OCI-LY7 (cell line): Measurements from ENCODE around the gene TMEM167A. TPM values are rescaled to one million over a fixed set of nuclear protein-coding genes. Genes with fewer than 3 reads are reported as not detected.
"Not testable (repeated sequence)": the region's sequence is repeated elsewhere in the genome, so short reads cannot be mapped to it uniquely, and the experiment has no call there.

ENCODE experiments used
- BruUV-seq: library from RNA; stranded (reverse); fragments of 400-500 nt; replicated peaks from 2 replicates; lab custom pipeline; 2021; lab: Mats Ljungman, UMichigan
- CTCF ChIA-PET: fragments of 300-600 bp; sonication (Branson Sonifier 250); formaldehyde crosslinking; loops from one replicate; lab custom pipeline; 2022; ENCODE audit warnings: antibody characterized with exemption; ENCODE audit not compliant: unreplicated experiment; lab: Charles Lee
- POLR2A ChIA-PET: fragments of 300-600 bp; sonication (Branson Sonifier 250); formaldehyde crosslinking; loops from one replicate; lab custom pipeline; 2022; ENCODE audit warnings: antibody characterized with exemption; lab: Charles Lee
- DNase-seq: peaks from one replicate; pipeline ENCODE4 v3.0.0-alpha.2; 2015; ENCODE audit warnings: low spot score
- H2AFZ ChIP-seq: fragments of 200-600 bp; sonication (generic), shearing (Covaris generic); 2 replicates; pipeline ENCODE4 v1.6.1; 2014; ENCODE audit warnings: mild to moderate bottlenecking, antibody characterized with exemption, low read length, moderate library complexity
- H3K27ac ChIP-seq: fragments of 200-600 bp; sonication (generic); 2 replicates; pipeline ENCODE4 v1.5.1; 2014; ENCODE audit warnings: mixed run types, low read depth, mild to moderate bottlenecking, moderate library complexity, low read length, inconsistent platforms; ENCODE audit not compliant: poor library complexity, severe bottlenecking
- H3K36me3 ChIP-seq: fragments of 200-600 bp; sonication (generic); 2 replicates; pipeline ENCODE4 v1.6.1; 2014; ENCODE audit warnings: mild to moderate bottlenecking, antibody characterized with exemption, low read length, moderate library complexity, mixed read lengths; ENCODE audit not compliant: insufficient read depth
- H3K4me1 ChIP-seq: fragments of 200-600 bp; sonication (generic); 2 replicates; pipeline ENCODE4 v1.5.1; 2014; ENCODE audit warnings: mild to moderate bottlenecking, low read length; ENCODE audit not compliant: insufficient read depth, poor library complexity, severe bottlenecking
- H3K4me2 ChIP-seq: fragments of 200-600 bp; sonication (generic); 2 replicates; pipeline ENCODE4 v1.6.1; 2014; ENCODE audit warnings: mild to moderate bottlenecking, low read length
- H3K4me3 ChIP-seq: fragments of 200-600 bp; sonication (generic); 2 replicates; pipeline ENCODE4 v1.5.1; 2014; ENCODE audit warnings: mild to moderate bottlenecking, low read depth, low read length; ENCODE audit not compliant: poor library complexity, severe bottlenecking
- H3K79me2 ChIP-seq: fragments of 200-600 bp; sonication (generic); 2 replicates; pipeline ENCODE4 v1.6.1; 2016; ENCODE audit warnings: low read depth, mild to moderate bottlenecking, low read length, moderate library complexity, mixed read lengths; ENCODE audit not compliant: insufficient read depth
- H3K9me2 ChIP-seq: fragments of 200-600 bp; sonication (generic); 2 replicates; pipeline ENCODE4 v1.6.1; 2016; ENCODE audit warnings: mild to moderate bottlenecking, low read length, mixed read lengths; ENCODE audit not compliant: insufficient read depth
- H3K9me3 ChIP-seq: fragments of 200-600 bp; sonication (generic); 2 replicates; pipeline ENCODE4 v1.6.1; 2014; ENCODE audit warnings: mild to moderate bottlenecking, mixed run types, low read length, mixed read lengths
- H4K20me1 ChIP-seq: fragments of 200-600 bp; sonication (generic); 2 replicates; pipeline ENCODE4 v1.6.1; 2014; ENCODE audit warnings: mild to moderate bottlenecking, antibody characterized with exemption, low read length, moderate library complexity, mixed read lengths; ENCODE audit not compliant: insufficient read depth
- CTCF ChIP-seq: fragments of 200-600 bp; sonication (generic); conservative IDR thresholded peaks from 2 replicates; pipeline ENCODE4 v1.5.1; 2014; ENCODE audit warnings: mild to moderate bottlenecking, antibody characterized with exemption, low read length, moderate library complexity, mixed read lengths
- EZH2phosphoT487 ChIP-seq: fragments of 200-600 bp; sonication (generic); IDR thresholded peaks from 2 replicates; pipeline ENCODE4 v1.6.1; 2018; ENCODE audit warnings: low read depth, borderline replicate concordance, mild to moderate bottlenecking, mixed run types, antibody characterized with exemption, low read length, moderate library complexity, mixed read lengths
- intact Hi-C: fragments of 100-400 bp; cut with micrococcal nuclease; formaldehyde crosslinking; loops from one replicate; pipeline ENCODE4 v1.10.0; 2022; ENCODE audit not compliant: unreplicated experiment
- total RNA-seq, 2 experiments: library from RNA; depleted of rRNA in 1 of 2; stranded (reverse); fragments of >200 nt in 1 of 2; shearing (Covaris generic) in 1 of 2; gene quantifications; 2 replicates each; pipeline ENCODE4 v1.2.3, GENCODE V29; 2014 to 2022

The TMEM167A gene
- total RNA-seq, 2 experiments from 2014 or later, result 20.4 to 55.7 TPM

- peaks cover 7% of the 10 kb centered on the region for H4K20me1 ChIP-seq
- intact Hi-C loops, result no loop called here
- TF ChIP-seq EZH2phosphoT487 (no peak), CTCF (no peak)
- H3K36me3 ChIP-seq, result peaks cover 65% of the 10 kb centered on the region
- no TSS peak for BruUV-seq
- ChIA-PET CTCF (no interaction called here), POLR2A (no interaction called here)
- H3K27ac ChIP-seq, result no peak overlapping the region
- H2AFZ ChIP-seq, result no peak overlapping the region
- no peak overlapping the region for H3K4me3 ChIP-seq
- H3K4me1 ChIP-seq, result no peaks in the 10 kb centered on the region
- H3K4me2 ChIP-seq, result no peak overlapping the region
- no peaks in the 10 kb centered on the region for H3K9me3 ChIP-seq
- DNase-seq, result no peak
- H3K9me2 ChIP-seq, result no peaks in the 10 kb centered on the region
- peaks cover 99% of the 10 kb centered on the region for H3K79me2 ChIP-seq
Observed at GRCh38 chr5:83069096-83069799, 7.9 kb downstream of the TMEM167A start.

DNA sequence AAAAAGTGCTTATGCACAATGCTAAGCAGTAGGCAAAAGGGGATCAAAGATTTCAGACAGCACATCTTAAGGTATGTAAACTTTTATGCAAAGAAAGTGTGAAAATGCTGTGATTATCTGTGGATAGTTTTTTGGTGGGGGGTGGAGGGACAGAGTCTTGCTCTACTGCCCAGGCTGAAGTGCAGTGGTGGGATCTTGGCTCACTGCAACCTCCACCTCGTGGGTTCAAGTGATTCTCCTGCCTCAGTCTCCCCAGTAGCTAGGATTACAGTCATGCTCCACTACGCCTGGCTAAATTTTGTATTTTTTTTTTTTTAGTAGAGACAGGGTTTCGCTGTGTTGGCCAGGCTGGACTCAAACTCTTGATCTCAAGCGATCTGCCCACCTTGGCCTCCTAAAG, 9.8 kb downstream of the TMEM167A start:
- H3K4me2 ChIP-seq, H3K4me1 ChIP-seq, H3K27ac ChIP-seq, H3K4me3 ChIP-seq, POLR2A ChIA-PET, H2AFZ ChIP-seq, CTCF ChIA-PET, H4K20me1 ChIP-seq, DNase-seq, intact Hi-C loops, BruUV-seq, H3K9me2 ChIP-seq, H3K9me3 ChIP-seq: not testable (repeated sequence)
- H3K79me2 ChIP-seq, result peaks cover 90% of the 10 kb centered on the region
- H3K36me3 ChIP-seq, result peaks cover 64% of the 10 kb centered on the region

DNA sequence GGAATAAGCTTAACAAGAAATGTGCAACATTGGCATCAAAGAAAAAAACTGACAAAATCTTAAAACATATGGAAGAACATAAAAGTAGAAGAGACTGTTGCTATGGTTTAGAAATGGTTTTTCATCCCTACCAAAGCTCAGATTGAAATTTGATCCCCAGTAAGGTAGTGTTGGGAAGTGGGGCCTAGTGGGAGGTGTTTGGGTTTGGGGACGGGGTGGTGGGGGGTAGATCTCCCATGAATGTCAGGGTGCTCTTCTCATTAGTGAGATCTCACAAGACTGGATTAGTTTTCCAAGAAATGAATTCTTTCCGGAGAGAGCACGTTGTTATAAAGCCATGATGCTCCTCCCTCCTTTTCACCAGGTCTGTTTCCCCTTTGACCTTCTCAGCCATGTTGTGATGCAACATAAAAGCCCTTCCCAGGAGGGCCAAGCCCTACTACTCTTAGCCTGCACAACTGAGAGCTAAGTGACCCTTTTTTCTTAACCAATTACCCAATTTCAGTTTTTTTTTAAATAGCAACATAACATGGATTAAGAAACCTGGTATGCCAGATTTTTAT, 10.6 kb downstream of the TMEM167A start:
- no peak for DNase-seq
- H2AFZ ChIP-seq, result no peak overlapping the region
- peaks cover 69% of the 10 kb centered on the region for H3K36me3 ChIP-seq
- ChIA-PET CTCF (no interaction called here), POLR2A (interaction anchor here (0.8 to 2.2 kb wide), 3 partner anchors 9 to 135 kb away, joined by 3 to 8 read pairs (median 4); no protein-coding TSS in a partner anchor)
- no peak overlapping the region for H3K4me2 ChIP-seq
- no peaks in the 10 kb centered on the region for H3K9me3 ChIP-seq
- peaks cover 7% of the 10 kb centered on the region for H4K20me1 ChIP-seq
- TF ChIP-seq CTCF, result no peak
- TF ChIP-seq EZH2phosphoT487, result no peak
- no peaks in the 10 kb centered on the region for H3K9me2 ChIP-seq
- H3K79me2 ChIP-seq, result peaks cover 85% of the 10 kb centered on the region
- intact Hi-C loops, result no loop called here
- H3K27ac ChIP-seq, result no peak overlapping the region
- no peak overlapping the region for H3K4me3 ChIP-seq
- H3K4me1 ChIP-seq, result no peaks in the 10 kb centered on the region
- BruUV-seq, result no TSS peak
